Measurements from ENCODE around the gene LYZ.

DNA sequence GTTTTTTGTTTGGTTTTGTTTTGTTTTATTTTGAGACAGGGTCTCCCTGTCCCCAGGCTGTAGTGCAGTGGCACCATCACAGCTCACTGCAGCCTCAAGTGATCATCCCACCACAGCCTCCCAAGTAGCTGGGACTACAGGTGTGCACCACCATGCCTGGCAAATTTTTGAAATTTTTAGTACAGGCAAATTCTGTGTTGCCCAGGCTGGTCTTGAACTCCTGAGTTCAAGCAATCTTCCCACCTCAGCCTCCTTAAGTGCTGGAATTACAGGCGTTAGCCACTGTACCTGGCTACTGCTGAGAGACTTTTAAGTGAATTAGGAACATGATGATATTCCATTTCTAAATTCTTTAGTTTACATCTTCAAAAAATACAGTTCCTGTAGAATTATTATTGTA, 2.6 kb downstream of the LYZ start:
- TF ChIP-seq, protein P1, sequence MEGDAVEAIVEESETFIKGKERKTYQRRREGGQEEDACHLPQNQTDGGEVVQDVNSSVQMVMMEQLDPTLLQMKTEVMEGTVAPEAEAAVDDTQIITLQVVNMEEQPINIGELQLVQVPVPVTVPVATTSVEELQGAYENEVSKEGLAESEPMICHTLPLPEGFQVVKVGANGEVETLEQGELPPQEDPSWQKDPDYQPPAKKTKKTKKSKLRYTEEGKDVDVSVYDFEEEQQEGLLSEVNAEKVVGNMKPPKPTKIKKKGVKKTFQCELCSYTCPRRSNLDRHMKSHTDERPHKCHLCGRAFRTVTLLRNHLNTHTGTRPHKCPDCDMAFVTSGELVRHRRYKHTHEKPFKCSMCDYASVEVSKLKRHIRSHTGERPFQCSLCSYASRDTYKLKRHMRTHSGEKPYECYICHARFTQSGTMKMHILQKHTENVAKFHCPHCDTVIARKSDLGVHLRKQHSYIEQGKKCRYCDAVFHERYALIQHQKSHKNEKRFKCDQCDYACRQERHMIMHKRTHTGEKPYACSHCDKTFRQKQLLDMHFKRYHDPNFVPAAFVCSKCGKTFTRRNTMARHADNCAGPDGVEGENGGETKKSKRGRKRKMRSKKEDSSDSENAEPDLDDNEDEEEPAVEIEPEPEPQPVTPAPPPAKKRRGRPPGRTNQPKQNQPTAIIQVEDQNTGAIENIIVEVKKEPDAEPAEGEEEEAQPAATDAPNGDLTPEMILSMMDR (IDR thresholded peaks at IDR 0.05), result no peak
- no peak for TF ChIP-seq POLR2AphosphoS5 (IDR thresholded peaks at IDR 0.05)

Measured in suprapubic skin (tissue), 3 donors.